Dedifferentiated amniotic fluid mesenchymal stem cell (primary cell): Measurements from ENCODE around the gene SHLD2.
"Not testable (repeated sequence)": the region's sequence is repeated elsewhere in the genome, so short reads cannot be mapped to it uniquely, and the experiment has no call there.

Experiments
- DNase-seq: peaks from one replicate; pipeline ENCODE4 v3.0.0-alpha.2; 2016; ENCODE audit errors: extremely low spot score

SHLD2 gene

GRCh38 chr10:87213806-87214205 is 118.8 kb downstream of the SHLD2 start:
- DNase-seq = not testable (repeated sequence)

- DNase-seq = not testable (repeated sequence)
Measured at GRCh38 chr10:87216120-87216519, 121.1 kb downstream of the SHLD2 start.

GRCh38 chr10:87219370-87219769 is 124.4 kb downstream of the SHLD2 start:
- DNase-seq = not testable (repeated sequence)

- DNase-seq = not testable (repeated sequence)
Measured at GRCh38 chr10:87222789-87223188, 127.8 kb downstream of the SHLD2 start.

GRCh38 chr10:87225148-87225547 is 130.1 kb downstream of the SHLD2 start, which contains the start of gene NUTM2A:
TSS of gene NUTM2A (plus strand) at chr10:87225448. CDS start at chr10:87225831, 383 bp downstream.
- DNase-seq = not testable (repeated sequence)

GRCh38 chr10:87228247-87228646 is 133.2 kb downstream of the SHLD2 start:
- not testable (repeated sequence) for DNase-seq

GRCh38 chr10:87229211-87229610 is 134.2 kb downstream of the SHLD2 start:
- DNase-seq = not testable (repeated sequence)

- DNase-seq = not testable (repeated sequence)
Measured at GRCh38 chr10:87234854-87235253, 139.8 kb downstream of the SHLD2 start.

- DNase-seq = not testable (repeated sequence)
Measured at GRCh38 chr10:87237244-87237643, 142.2 kb downstream of the SHLD2 start.

GRCh38 chr10:87239346-87239808 is 144.4 kb downstream of the SHLD2 start:
- not testable (repeated sequence) for DNase-seq
